ENCODE data around the gene SPECC1. TPM values are rescaled to one million over a fixed set of nuclear protein-coding genes. Genes with fewer than 3 reads are reported as not detected.

Gene SPECC1
- total and polyA plus RNA-seq, 2 of the 4 experiments (the other 2 are of a cell fraction) = 16.9 to 26.2 TPM

DNA sequence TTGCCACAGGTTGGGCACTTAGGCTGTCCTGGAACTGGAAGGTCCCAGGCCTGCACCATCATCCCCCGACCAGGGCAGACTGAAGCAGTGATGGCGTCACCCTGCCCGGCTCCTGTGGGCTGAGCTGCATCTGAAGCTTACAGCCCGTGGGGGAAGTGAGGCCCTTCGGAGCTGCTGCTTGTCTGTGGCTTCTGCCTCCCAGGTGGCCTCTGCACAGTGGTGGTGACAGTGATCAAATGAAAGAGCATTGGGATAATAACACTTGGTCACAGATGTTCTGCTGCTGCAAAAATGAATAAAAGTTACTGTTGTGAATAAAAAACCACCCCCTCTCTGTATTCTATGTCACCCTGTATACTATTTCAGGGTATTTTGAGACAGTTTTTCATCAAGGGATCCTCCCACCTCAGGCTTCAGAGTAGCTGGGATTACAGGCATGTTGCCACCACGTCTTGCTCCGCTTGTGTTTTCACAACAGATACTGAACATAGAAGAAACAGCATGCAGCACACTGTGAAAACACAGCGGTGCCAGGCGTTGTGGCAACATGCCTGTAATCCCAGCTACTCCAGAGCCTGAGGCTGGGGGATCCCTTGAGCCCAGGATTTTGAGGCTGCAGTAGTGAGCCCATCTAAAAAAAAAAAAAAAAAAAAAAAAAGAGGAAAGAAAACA lies 293.2 kb downstream of the SPECC1 start:
- Histone ChIP-seq H3K4me3 (ENCODE audit: insufficient read depth, low read depth, low read length) (no peak overlapping the region), H2BK15ac (ENCODE audit: low read depth, low read length) (0 out of 3 replicates have a peak overlapping the region, but pooled peaks have one; percentile 57), H4K91ac (ENCODE audit: insufficient read depth, low read depth, low read length) (no peak overlapping the region; the same call in 1 of the 2 replicates), H2AK5ac (ENCODE audit: low read depth, low read length) (no peak overlapping the region), H2AFZ (replicated peaks; ENCODE audit: low read length, poor library complexity) (peak overlapping the region; percentile 34), H3K23ac (ENCODE audit: low read depth, low read length) (no peak overlapping the region), H3K18ac (ENCODE audit: low read depth, low read length) (no peak overlapping the region), H3K36me3 (ENCODE audit: control insufficient read depth, insufficient read depth, low read length) (peaks cover 6% of the 10 kb centered on the region), H3K4me1 (ENCODE audit: control insufficient read depth, insufficient read depth, low read length) (peaks cover 12% of the 10 kb centered on the region), H4K5ac (ENCODE audit: low read depth, low read length) (no peak overlapping the region; the same call in 1 of the 2 replicates), H3K27ac (ENCODE audit: insufficient read depth, low read length) (0 out of 2 replicates have a peak overlapping the region, but pooled peaks have one; percentile 1), H2BK120ac (ENCODE audit: low read depth, low read length) (no peak overlapping the region), H3K4ac (ENCODE audit: low read depth, low read length) (no peak overlapping the region), H2AK9ac (replicated peaks; ENCODE audit: low read depth, low read length, poor library complexity) (no peak overlapping the region), H3K79me1 (ENCODE audit: low read depth in 1 of 2, low read length in 2 of 2) (peaks cover 10 to 11% of the 10 kb centered on the region in 2 experiments; a peak in 2 of 4 replicates), H2BK20ac (ENCODE audit: low read depth, low read length) (no peak overlapping the region), H3K56ac (ENCODE audit: extremely low read depth, insufficient read depth, low read length) (no peak overlapping the region), H4K8ac (ENCODE audit: low read depth in 2 of 2, low read length in 2 of 2) (peak overlapping the region in 1 of 2 experiments; percentile 64; a peak in 1 of 4 replicates), H3K9me3 (ENCODE audit: control insufficient read depth, insufficient read depth, low read length) (peaks cover 10% of the 10 kb centered on the region), H3K9ac (ENCODE audit: low read depth, low read length) (no peak overlapping the region), H3K27me3 (ENCODE audit: control insufficient read depth, insufficient read depth, low read length) (no peaks in the 10 kb centered on the region), H3K9me1 (ENCODE audit: insufficient read depth, low read length) (peaks cover 7% of the 10 kb centered on the region; the same call in 1 of the 2 replicates), H3K4me2 (ENCODE audit: low read depth, low read length) (no peak overlapping the region), H3K14ac (replicated peaks; ENCODE audit: low read depth, low read length) (no peak overlapping the region), H2BK5ac (ENCODE audit: low read depth, low read length, poor library complexity, severe bottlenecking) (no peak overlapping the region), H4K20me1 (ENCODE audit: insufficient read depth, low read length) (no peaks in the 10 kb centered on the region)
- ATAC-seq (ENCODE audit: low read depth) (no peak), DNase-seq (peak; percentile 4)
- POLR2A ChIA-PET (ENCODE audit: unreplicated experiment) = no interaction called here
- BruUV-seq (replicated peaks) = no TSS peak
- CTCF ChIA-PET = no interaction called here
- intact Hi-C loops (cut with micrococcal nuclease) = no loop called here
- dilution Hi-C loops (cut with HindIII; ENCODE audit: low sequenced_read_pairs, unreplicated experiment) = no loop called here
- in situ Hi-C loops (cut with MboI; ENCODE audit: low sequenced_read_pairs) = no loop called here
- WGBS, 2 experiments (ENCODE audit: extremely low coverage in 2 of 2, insufficient read length in 1 of 2) = 87% methylated on average over 3 of the region's 9 CpGs; no CpG with 5 or more reads in 1 of the 2 experiments
- TF ChIP-seq SMC3 (IDR thresholded peaks at IDR 0.05; ENCODE audit: low read depth, low read length) = no peak
- TF ChIP-seq BHLHE40 (IDR thresholded peaks at IDR 0.05; ENCODE audit: low read depth, low read length) = no peak
- TF ChIP-seq ELK1 (IDR thresholded peaks at IDR 0.05; ENCODE audit: borderline replicate concordance, low read depth, low read length) = no peak
- TF ChIP-seq MAFK (IDR thresholded peaks at IDR 0.05; ENCODE audit: low read depth, low read length) = no peak
- TF ChIP-seq FOS (IDR thresholded peaks at IDR 0.05; ENCODE audit: low read depth, low read length) = no peak
- no peak for TF ChIP-seq USF2 (IDR thresholded peaks at IDR 0.05; ENCODE audit: low read depth, low read length)

Measured in IMR-90 (cell line).